GM23338 (cell line): ENCODE measurements around the gene ZBTB7B.

Experiments
- CREB1 ChIP-seq: fragments of 250-450 bp; sonication (Bioruptor Pico); IDR thresholded peaks from 2 replicates; pipeline ENCODE4 v1.5.0; 2020; ENCODE audit warnings: low read depth, mild to moderate bottlenecking, moderate library complexity
- CTCF ChIP-seq, 2 experiments: fragments of 200-600 bp in 1 of 2; sonication (generic) in 1 of 2; conservative IDR thresholded peaks; 2 replicates each; pipeline versions ENCODE4 v1.5.1 to v1.6.1; 2016 to 2017; ENCODE audit warnings: antibody characterized with exemption in 2 of 2, low read depth in 2 of 2, mild to moderate bottlenecking in 2 of 2, moderate library complexity in 1 of 2
- EZH2 ChIP-seq: fragments of 200-600 bp; sonication (generic); IDR thresholded peaks from one replicate; pipeline ENCODE4 v1.8.0; 2017; ENCODE audit warnings: antibody characterized with exemption, mild to moderate bottlenecking, low read depth; ENCODE audit not compliant: unreplicated experiment
- EZH2phosphoT487 ChIP-seq: fragments of 200-600 bp; sonication (generic); IDR thresholded peaks from one replicate; pipeline ENCODE4 v1.8.1; 2018; ENCODE audit warnings: antibody characterized with exemption; ENCODE audit not compliant: unreplicated experiment
- POLR2AphosphoS5 ChIP-seq: IDR thresholded peaks from 2 replicates; pipeline ENCODE4 v1.6.1; 2016; ENCODE audit warnings: antibody characterized with exemption, low read depth
- REST ChIP-seq: IDR thresholded peaks from one replicate; pipeline ENCODE4 v1.6.1; 2018; ENCODE audit warnings: antibody characterized with exemption; ENCODE audit not compliant: unreplicated experiment
- STAT1 ChIP-seq: IDR thresholded peaks from one replicate; pipeline ENCODE4 v1.6.1; 2016; ENCODE audit warnings: antibody characterized with exemption; ENCODE audit not compliant: unreplicated experiment
- ZNF114 ChIP-seq: fragments of 250-450 bp; sonication (Bioruptor Pico); IDR thresholded peaks from 2 replicates; pipeline ENCODE4 v1.5.0; 2020; ENCODE audit warnings: mild to moderate bottlenecking, moderate library complexity
- ZNF331 ChIP-seq: fragments of 250-450 bp; sonication (Bioruptor Pico); IDR thresholded peaks from 2 replicates; pipeline ENCODE4 v1.5.0; 2020; ENCODE audit warnings: low read depth, mild to moderate bottlenecking, moderate library complexity

- no peak for TF ChIP-seq EZH2
- no peak for TF ChIP-seq CTCF (conservative IDR thresholded peaks at IDR 0.05; ENCODE audit: low read depth in 2 of 2)
- no peak for TF ChIP-seq EZH2phosphoT487
- TF ChIP-seq POLR2AphosphoS5: no peak
- TF ChIP-seq REST: no peak
- TF ChIP-seq ZNF114: no peak
- TF ChIP-seq ZNF331 (CRISPR knock-in tag): no peak
- no peak for TF ChIP-seq CREB1 (CRISPR knock-in tag)
- no peak for TF ChIP-seq STAT1
These were observed 694 bp downstream of the ZBTB7B start for GRCh38 chr1:155003227-155003765.
